A673 (cell line): Measurements from ENCODE around the gene TMPO.

Source experiments
- CTCF ChIP-seq: fragments of 300-800, 200-600 bp; sonication (generic); conservative IDR thresholded peaks from 2 replicates; pipeline ENCODE4 v1.5.1; 2017; ENCODE audit warnings: low read depth, mild to moderate bottlenecking, antibody characterized with exemption, low read length, moderate library complexity, mixed read lengths
- EZH2 ChIP-seq: fragments of 200-600 bp; sonication (generic); IDR thresholded peaks from 2 replicates; pipeline ENCODE4 v1.6.1; 2017; ENCODE audit warnings: borderline replicate concordance, low read depth, mild to moderate bottlenecking, mixed read lengths, antibody characterized with exemption, low read length; ENCODE audit not compliant: poor library complexity, severe bottlenecking

DNA sequence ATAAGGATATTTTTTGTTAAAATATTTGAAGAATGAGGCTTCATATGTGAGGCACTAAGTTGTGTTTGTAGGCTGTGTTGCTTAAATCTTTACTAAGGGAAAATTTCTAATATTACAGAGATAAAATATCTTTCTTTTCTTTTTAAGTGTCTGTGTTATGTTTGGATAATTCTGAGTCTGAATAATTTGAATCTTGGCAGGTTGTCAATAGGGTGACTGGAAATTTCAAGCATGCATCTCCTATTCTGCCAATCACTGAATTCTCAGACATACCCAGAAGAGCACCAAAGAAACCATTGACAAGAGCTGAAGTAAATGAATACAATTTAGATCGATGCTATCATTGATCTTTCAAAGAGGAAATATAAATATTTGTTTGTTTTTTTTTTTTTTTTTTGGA lies 29.4 kb downstream of the TMPO start:
- no peak for TF ChIP-seq CTCF
- TF ChIP-seq EZH2 = no peak
